ENCODE measurements around the gene LRRC9.
"Not testable (repeated sequence)": the region's sequence is repeated elsewhere in the genome, so short reads cannot be mapped to it uniquely, and the experiment has no call there.

The LRRC9 gene

GRCh38 chr14:59959668-59960067 is 39.7 kb downstream of the LRRC9 start:
- no peak for DNase-seq

DNA sequence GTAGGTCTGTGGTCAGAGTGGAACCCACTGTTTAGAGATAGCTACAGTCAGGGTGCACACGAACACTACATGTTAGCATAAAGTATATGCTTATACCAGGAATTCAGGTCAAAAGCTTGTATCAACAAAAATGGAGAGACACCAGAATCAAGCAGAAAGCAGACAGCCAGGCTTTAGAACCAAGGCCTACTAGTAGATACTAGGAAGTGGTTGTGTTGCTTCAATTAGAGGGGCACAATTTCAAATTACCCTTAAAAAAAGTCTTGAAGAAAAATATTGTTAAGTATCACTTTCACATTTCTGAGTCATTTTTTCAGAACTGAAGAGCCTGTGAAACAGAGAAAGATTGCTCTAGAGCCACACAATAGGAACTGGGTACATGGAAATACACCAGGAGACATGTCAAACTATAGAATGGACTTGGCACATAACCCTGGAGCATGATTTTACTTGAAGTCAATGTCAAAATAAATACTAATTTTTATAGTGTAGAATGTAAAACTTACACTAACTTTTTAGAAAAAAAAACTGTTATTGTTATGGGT is 41.6 kb downstream of the LRRC9 start:
- DNase-seq = no peak

- DNase-seq = no peak
Observed at GRCh38 chr14:59964251-59965007, 44.5 kb downstream of the LRRC9 start.

- DNase-seq = no peak
Observed at GRCh38 chr14:59969319-59969718, 49.4 kb downstream of the LRRC9 start.

DNA sequence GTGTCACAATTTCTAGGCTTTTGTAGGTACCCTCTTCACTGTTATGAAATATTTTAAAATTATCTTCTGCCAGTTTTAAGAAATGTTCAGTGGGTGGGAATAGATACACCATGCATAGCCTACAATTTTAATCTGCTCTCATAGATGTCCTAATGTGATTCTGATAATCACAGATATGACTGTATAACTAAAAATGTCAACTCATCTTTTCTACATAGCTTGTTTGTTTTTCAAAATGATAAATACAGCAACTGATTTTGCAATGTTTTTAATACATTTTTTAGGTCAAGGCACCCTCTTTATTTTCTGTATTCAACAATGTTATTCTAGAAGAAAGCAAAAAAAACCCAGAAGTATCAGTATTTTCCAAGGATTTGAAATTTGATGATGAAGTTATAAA is 61.6 kb downstream of the LRRC9 start:
- DNase-seq = no peak

GRCh38 chr14:59983048-59983447 is 63.1 kb downstream of the LRRC9 start:
- no peak for DNase-seq

- DNase-seq = no peak
Observed at GRCh38 chr14:59986556-59987059, 66.7 kb downstream of the LRRC9 start.

- no peak for DNase-seq
Observed at GRCh38 chr14:59997449-59997848, 77.5 kb downstream of the LRRC9 start.

GRCh38 chr14:59997966-59998365 is 78.0 kb downstream of the LRRC9 start:
- DNase-seq = no peak

DNA sequence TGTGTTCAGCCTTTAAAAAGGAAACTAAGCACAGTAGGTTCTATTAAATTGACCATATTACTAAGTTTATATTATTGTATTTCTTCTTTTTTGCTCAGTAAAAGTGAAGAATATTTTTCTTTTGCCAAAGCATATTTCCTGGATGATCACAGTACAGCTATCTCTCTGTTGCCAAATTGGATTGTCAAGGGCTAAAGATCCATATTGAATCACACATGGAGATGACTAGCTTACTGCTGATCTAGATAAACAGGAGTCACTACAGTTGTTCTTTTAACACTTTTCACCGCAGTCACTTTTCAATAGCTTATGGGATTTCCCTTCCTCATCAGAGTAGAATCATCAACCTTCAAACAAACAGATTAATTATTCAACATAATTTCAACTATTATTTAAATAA is 78.6 kb downstream of the LRRC9 start:
- DNase-seq = no peak

GRCh38 chr14:60002819-60003492 is 83.0 kb downstream of the LRRC9 start:
- no peak for DNase-seq

- no peak for DNase-seq
Observed at GRCh38 chr14:60003991-60004390, 84.0 kb downstream of the LRRC9 start.

DNA sequence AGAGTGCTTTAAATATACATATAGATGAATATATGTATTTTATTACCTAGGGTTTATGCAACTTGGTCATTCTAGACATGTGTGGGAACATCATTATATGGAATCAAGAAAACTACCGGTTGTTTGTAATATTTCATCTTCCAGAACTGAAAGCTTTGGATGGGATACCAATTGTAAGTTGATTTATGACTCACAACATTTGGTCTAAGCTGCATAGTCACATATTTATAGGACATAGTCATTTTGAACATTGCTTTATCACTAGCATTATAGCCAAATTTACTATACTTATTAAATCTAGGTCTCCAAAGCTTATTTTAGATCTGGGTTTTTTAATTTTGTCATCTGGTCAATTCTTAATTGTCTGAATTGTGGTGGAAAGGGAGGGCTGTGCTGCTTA is 88.1 kb downstream of the LRRC9 start:
- DNase-seq = no peak

DNA sequence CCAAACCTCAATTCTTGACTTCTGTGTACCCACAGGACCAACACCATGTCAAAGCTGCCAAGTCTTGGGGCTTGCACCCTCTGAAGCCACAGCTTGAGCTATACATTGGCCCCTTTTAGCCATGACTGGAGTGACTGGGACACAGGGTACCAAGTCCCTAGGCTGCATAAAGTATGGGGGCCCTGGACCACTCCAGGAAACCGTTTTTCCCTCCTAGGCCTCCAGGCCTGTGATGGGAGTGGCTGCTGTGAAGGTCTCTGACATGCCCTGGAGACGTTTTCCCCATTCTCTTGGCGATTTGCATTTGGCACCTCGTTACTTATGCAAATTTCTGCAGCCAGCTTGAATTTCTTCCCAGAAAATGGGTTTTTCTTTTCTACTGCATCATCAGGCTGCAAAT is 90.3 kb downstream of the LRRC9 start:
- not testable (repeated sequence) for DNase-seq

DNA sequence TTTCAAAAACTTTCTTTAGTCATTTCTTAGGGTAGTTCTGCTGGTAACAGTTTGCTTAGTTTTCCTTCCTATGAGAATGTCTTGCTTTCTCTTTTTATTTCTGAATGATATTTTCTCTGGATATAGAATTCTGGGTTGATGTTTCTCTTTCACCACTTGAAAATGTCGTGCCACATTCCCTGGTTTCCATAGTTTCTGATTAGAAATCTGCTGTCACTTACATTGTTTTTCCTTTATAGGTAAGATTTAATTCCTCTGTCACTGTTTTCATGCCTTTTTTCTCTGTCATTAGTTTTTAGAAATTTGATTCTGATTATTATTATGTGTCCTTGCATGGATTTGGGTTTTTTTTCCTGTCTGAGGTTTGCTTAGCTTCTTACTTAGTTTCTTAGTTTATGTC is 94.5 kb downstream of the LRRC9 start:
- DNase-seq = no peak

GRCh38 chr14:60021619-60022018 is 101.7 kb downstream of the LRRC9 start:
- no peak for DNase-seq

- no peak for DNase-seq
Observed at GRCh38 chr14:60025571-60025970, 105.6 kb downstream of the LRRC9 start.

GRCh38 chr14:60035177-60035576 is 115.2 kb downstream of the LRRC9 start:
- no peak for DNase-seq

- not testable (repeated sequence) for DNase-seq
Observed at GRCh38 chr14:60047976-60048375, 128.0 kb downstream of the LRRC9 start.

GRCh38 chr14:60051721-60052221 is 131.8 kb downstream of the LRRC9 start:
- DNase-seq = no peak

- DNase-seq = no peak
Observed at GRCh38 chr14:60058087-60058486, 138.1 kb downstream of the LRRC9 start.

DNA sequence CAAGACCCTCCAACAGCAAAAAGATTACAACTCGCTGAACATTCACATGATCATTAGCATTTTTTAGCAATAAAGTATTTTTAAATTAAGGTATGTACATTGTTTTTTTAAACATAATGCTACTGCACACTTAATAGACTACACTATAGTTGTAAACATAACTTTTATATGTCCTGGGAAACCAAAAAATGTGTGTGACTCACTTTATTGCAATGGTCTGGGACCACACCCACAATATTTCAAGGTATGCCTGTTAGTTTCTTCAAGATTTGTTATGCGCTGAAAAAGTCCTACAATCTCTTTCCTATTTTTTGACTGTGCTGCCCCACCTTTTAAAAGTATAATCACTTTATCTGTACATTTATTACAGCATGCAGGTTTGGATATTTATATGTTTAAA is 141.4 kb downstream of the LRRC9 start:
- no peak for DNase-seq

- DNase-seq = no peak
Observed at GRCh38 chr14:60064491-60065072, 144.6 kb downstream of the LRRC9 start.

GRCh38 chr14:60067882-60068281 is 147.9 kb downstream of the LRRC9 start:
- no peak for DNase-seq
